GM19238 (cell line): ENCODE data around the gene STRN3.
"Not testable (repeated sequence)": the region's sequence is repeated elsewhere in the genome, so short reads cannot be mapped to it uniquely, and the experiment has no call there.

Source experiments
- DNase-seq: peaks from one replicate; pipeline ENCODE4 v3.0.0; 2011; ENCODE audit warnings: low spot score; ENCODE audit not compliant: insufficient read length

The STRN3 gene

DNA sequence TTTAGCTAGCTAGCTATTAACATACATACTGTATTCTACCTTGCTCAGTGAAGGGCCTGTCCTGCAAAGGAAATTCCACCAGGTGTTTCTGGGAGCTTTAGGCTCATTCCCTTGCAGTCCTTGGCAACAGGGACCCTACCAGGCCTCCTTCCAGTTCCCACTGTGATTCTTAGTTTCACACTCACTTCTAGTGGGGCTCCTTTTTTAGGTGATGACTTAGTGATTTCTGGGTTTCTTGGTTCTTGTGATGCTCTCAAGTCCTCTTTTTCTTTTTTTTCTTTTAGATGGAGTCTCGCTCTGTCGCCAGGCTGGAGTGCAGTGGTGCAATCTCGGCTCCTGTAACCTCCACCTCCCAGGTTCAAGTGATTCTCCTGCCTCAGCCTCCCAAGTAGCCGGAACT lies 10.4 kb upstream of the STRN3 start:
- no peak for DNase-seq

DNA sequence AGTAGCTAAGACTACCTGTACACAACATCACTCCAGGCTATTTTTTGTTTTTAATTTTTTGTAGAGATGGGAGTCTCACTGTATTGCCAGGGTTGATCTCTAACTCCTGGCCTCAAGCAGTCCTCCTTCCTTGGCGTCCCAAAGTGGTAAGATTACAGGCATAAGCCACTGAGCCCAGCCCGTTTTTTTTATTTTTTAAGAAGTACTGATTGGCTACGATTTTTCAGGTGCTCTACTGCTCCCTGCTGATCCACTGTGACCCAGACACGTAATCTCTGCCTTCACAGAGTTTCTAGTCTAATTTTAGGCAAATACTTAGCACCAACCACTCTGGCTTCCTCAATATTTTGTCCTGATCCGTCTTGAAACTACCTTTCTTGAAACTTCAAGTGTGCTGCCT lies 4.3 kb upstream of the STRN3 start:
- no peak for DNase-seq

DNA sequence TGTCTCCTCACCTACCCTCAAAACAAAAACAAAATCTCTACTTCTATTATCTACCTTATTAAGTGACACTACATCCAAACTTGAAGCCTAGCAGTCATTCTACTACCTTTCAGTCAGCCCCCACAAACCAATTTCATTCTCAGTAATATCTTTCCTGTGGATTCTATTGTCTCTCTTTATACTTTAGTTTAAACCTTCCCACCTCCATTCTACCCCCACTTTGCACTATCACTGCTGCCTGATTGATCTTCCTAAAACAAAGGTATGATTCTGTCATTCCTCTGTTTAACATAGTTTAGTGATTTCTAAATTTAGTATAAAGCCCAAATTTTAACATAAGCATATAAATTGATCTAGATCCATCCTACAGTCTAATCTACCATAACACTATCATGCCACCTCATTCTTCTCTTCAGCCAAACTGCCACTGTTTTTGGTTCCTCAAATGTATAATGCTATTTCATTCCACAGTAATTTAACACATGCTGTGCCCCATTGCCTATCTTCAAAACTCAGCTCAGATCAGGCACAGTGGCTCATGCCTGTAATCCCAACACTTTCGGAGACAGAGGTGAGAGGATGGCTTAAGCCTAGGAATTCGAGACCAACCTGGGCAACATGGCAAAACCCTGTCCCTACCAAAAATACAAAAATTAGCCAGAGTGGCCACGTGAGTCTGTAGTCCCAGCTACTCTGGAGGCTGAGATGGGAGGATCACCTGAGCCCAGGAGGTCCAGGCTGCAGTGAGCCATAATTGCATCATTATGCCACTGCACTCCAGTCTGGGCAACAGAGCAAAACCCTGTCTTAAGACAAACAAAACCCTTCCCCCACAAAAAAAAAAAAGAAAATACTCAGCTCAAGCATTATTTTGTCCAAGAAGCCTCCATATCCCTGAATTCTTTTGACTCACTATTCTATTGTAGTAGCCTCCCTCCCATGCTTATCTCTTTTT lies 3.1 kb upstream of the STRN3 start:
- no peak for DNase-seq

DNA sequence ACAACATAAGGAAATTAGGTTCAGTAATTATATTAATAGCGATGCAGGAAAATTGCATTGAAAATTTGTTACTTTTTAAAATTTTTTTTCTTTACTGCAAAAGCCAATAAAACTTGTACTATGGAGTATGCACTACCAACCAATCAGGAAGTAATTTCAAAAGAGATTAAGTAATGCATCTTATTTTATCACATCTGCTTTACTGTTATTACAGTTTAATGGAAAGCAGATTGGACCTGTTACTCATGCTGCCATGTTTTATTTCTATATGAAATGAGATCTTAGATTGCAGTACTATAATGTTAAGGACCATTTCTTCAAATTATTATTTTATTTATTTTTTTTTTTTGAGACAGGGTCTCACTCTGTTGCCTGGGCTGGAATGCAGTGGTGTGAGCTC lies 1.7 kb upstream of the STRN3 start:
- no peak for DNase-seq

DNA sequence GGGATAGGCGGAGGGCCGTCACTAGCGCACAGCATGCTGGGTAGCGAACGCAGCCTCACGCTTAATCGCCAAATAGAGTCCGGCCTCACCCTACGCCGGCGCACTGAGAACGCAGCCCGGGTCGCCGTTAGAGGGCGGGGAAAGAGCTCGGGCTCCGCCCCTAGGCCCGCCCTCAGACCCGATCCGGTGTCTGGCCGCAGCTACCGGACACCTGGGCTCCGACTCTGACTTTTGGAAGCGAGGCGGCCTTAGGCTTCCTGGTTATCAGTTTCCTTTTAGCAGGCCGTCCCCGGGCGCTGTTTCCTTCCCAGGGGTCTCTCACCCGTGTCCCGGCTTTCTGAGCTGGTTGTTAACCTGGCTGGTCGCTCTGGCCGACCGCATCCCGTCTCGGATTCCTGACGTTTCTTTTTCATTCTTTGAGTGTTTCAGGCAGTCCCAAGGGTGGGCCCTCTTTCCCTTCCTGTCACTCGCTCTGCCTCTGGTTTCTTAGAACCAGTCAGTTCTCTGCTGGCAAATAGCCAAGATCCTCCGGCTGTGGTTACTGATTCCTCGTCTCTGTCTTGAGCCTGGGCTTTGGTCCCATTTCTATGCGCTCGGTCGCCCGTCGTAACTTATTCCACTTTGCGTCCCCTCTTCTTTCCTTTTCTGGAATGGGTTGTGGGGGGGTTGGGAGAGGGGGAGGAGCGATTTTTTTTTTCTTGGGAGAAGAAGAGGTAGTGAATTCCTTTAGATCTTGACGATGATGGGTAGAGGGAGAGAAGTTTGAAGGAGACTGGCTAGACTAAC lies 464 bp upstream of the STRN3 start:
- DNase-seq: peak; percentile 81

DNA sequence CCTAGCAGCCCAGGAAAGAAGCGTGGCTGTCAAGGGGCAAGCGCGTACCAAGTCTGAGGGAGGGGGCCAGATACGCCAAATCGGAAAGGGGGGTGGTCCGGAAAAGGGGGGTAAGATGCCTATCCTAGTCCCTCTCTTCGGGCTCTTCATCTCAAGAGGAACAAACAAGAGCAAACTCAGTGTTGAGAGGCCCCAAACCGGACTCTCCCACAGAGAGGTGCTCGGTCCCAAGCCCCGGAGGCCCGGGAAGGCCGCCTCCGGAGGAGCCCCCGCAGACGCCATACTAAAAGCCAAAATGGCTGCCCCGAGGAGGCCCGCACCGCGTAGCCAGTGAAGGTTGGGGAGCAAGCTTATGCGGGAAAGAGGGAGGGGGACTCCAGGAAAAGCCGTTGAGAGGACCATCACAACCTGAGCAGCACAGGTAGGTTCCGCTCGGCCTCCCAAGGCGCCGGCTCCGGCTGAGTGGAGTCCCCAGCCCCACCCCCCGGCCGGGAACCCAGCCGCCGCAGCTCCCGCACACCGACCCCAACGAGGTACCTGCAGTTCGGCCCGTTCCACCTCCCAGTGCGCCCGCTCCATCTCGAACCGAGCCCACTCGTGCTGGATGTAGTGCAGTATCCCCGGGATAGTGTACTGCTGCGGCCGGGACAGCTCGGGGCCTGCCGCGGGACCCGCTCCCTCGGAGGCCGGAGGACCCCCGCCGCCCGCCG lies 657 bp downstream of the STRN3 start, which contains the start of gene AP4S1:
Gene AP4S1, plus strand, starts transcription at position 283 of the 710 bp plus-strand sequence. CDS start 40,548 bp downstream, outside the sequence.
- DNase-seq: no peak

DNA sequence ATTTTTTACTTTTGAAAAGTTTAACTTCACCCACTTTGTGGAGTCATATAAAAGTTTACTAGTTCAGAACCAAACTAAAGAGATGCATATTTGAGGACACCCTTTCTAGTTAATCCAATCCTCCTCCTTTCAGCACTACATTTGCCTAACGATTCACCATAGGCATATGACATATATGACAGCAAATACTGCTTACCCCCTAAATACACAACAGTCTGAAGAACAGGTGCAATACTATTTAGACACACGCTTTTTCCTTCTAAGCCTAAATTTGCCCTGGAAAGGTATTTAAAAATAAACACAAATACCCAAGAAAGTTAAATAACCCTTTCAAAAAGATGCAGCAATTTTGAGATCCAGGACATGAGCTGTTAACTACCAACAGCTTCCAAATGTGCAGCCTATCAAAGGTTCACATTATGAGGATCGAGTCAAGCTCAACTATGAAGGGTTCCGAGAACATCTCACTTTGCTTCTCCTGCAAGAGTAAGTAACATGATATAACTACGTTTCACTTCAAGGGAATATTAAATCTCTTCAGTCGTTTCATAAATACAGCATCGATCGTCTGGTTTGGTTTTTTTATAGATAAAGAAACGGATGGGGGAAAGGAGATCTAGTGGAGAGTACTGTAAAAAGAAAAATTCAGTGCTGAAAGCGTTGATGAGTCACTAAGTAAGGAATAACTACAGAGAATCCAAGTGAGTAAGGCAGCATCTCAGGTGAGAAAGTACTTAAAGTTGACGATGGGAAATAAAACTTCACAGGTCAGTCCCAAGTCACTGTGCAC lies 1.4 kb downstream of the STRN3 start:
- no peak for DNase-seq

DNA sequence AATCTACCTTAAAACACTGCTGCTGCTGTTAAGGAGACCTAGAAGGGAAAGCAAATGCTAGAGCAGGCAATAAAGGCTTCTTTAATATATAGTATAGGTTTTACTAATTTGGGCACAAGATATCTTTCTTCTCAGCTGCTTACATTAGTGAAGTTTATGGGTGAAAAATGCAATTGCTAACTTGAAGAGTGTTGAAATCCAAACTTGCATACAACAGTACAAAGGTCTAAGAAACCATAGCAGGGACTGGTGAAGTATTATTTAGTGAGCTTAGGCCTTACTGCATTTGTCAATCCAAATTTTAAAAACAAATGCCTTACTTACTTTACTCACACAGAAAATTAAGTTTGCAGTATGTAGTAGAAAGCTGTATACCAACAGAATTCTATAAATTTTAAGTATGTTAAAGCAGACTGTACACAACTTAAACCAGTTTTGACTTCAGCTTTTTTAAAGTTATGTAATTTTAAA lies 2.1 kb downstream of the STRN3 start:
- DNase-seq: no peak

DNA sequence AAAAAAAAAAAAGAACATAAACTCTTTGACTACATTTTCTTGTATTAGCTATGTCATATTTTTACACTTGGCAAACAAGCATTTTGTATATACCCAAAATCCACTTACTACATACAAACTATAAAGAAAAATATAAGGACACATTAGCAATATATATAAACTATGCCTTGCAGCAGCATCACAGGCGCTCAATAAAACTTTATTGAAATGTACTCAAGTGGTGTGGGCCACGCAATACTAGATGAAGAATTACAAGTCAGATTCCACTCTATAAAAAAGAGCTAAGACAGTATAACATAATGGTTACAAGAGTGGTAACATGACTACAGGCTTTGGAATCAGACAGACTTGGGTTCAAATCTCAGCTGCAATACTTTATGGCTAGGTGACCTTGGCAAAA lies 3.8 kb downstream of the STRN3 start:
- no peak for DNase-seq

DNA sequence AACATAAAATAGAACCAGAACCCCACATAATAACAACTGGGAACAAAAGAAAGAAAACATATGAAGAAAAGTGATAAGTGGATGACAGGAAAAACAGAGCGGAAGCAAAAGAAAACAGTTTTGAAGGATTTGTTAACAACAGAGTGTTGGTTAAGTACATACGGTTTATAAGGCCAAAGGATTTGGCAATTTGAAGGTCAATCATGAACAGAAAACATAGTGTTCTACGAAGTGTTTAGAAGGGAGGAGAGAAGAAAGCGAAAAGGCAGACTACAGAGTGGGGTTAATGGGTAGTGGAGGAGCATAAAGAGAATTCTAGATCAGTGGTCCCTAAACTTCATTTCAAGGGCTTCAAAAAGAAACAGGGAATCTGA lies 4.6 kb downstream of the STRN3 start:
- no peak for DNase-seq

DNA sequence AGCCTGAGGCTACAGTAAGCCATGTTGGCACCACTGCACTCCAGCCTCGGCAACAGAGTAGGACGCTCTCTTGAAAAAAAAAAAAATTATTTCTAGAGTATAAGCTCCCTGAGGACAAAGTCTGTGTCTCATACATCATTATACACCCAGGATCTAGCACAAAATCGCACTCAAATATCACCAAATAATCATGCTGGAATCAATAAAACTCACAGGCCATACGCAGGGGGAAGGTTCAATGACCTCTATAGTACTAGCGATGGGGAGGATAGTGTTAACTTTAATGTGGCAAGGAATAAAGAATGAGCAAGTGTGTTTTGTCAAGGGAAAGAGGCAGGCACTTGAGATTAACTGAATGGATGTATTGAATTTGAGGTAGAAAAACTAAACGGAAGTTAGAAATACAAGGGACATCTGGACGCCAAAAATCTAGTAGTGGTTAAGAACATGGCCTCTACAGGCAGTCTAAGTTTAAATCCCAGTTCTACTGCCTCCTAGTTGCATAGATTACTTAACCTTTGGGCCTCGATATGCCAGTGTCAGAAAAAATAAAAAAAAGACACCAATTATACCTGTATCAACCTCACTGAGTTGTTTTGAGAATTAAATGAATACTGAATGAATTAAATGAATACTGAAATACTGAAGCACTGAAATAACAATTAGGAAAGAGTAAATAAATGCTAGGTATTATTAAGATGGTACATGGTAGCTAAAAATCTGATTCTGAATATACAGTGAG lies 5.2 kb downstream of the STRN3 start:
- no peak for DNase-seq

DNA sequence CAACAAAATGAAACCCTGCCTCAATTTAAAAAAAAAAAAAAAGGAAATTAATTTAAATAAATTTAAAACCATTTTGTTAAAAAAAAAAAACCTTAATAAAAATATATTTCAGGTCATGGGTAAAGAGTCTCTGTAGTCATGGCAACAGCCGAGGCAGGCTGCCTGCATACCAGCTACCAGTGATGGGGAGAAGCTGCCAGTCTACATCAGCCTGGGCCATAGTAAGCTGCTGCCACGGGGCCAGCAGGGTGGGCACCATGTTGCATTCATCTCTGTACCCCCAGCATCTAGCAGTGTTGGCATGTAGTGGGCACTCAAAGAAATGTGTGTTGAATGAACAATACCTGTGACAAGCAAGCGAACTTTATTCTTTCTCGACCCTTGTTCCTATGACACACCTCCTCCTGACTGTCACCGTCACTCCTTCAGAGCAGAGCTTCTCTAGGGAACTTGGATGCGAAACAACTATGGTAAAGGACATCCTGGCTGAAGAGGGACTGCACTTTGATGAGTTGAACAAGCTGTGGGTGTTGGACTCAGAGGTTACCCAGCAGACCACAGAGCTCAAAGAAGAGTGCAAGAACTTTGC lies 8.0 kb downstream of the STRN3 start:
- DNase-seq: no peak

DNA sequence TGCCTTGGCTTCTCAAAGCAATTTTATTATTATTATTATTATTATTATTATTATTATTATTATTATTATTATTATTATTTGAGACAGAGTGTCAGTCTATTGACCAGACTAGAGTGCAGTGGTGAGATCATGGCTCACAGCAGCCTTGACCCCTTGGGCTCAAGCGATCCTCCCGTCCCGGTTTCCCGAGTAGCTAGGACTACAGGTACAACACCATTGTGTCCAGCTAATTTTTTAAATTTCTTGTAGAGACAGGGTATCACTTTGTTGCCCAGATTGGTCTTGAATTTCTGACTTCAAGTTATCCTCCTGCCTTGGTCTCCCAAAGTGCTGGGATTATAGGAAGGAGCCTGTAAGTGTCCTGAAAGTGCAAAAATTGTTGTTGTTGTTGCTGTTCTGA lies 12.3 kb downstream of the STRN3 start:
- no peak for DNase-seq

DNA sequence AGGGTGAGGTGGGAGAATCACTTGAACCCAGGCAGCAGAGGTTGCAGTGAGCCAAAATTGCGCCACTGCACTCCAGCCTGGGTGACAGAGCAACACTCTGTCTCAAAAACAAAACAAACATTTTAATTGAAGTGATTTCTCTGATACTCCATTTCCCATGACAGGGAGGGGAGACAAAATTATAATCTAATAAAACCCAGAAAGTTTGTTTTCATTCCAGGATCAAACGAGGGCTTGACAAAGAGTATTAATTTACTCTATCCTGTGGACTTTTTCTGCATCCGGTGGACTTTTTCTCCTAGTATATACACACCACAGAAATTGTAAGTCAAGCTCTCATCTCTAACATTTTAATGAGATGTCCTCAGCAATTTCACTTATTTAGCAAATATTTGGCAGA lies 15.2 kb downstream of the STRN3 start:
- DNase-seq: no peak

DNA sequence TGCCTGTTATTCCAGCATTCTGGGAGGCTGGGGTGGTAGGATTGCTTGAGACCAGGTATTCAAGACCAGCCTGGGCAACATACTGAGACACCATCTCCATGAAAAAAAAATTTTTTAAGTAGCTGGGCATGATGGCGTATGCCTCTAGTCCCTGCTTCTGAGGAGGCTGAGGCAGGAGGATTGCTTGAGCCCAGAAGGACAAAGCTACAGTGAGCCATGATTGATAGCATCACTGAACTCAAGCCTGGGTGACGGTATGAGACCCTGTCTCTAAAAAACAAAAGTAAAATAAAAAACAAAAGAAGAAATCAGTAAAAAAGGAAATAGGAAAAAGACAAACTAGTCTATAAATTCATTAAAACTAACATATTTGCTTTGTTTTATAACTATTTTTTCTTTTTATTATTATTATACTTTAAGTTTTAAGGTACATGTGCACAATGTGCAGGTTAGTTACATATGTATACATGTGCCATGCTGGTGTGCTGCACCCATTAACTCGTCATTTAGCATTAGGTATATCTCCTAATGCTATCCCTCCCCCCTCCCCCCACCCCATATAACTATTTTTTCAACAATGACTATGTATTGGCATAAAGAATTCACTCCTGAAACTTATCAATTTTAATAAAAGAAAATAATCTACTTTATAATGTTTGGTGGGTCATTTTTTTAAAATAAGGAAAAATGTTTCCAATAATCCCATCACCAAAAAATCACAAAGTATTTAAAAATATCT lies 16.2 kb downstream of the STRN3 start:
- no peak for DNase-seq

DNA sequence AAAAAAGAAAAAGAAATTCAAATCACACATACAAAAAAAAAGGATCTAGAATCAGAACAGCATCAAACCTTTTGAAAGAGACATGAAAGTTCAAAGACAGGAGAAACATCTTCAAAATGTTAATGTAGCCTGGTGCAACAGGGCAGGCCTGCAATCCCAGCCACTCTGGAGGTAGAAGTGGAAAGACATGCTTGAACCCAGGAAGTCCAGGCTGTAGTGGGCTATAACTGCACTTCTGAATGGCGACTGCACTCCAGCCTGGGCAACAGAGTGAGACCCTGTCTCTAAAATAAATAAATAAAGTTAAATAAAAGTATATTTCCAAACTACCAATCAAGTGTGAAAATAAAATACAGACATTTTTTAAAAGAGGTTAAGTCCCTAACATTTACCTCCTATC lies 19.5 kb downstream of the STRN3 start:
- no peak for DNase-seq

DNA sequence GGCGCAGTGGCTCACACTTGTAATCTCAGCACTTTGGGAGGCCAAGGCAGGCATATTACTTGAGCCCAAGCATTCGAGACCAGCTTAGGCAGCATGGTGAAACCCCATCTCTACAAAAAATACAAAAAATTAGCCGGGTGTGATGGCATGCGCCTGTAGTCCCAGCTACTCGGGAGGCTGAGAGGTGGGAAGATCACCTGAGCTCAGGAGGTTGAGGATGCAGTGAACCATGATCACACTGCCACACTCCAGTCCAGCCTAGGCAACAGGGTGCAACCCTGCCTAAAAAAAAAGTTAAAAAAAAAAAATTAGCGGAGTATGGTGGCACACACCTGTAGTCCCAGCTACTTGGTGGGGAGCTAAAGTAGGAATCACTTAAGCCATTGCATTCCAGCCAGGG lies 22.2 kb downstream of the STRN3 start:
- DNase-seq: not testable (repeated sequence)

DNA sequence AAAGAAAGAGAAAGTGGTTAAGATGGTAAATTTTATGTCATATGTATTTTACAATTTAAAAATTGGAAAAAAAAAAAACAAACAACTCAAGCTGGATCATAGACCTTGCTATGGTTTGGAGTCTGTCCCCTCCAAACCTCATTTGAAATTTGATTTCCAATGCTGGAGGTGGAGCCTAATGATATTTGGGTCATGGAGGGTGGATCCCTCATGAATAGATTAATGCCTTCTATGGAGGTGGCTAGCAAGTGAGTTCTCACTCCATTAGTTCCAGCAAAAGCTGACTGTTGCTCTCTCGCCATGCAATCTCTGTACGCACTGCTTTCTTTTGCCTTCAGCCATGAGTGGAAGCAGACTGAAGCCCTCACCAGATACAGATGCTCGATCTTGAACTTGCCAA lies 22.9 kb downstream of the STRN3 start:
- no peak for DNase-seq

DNA sequence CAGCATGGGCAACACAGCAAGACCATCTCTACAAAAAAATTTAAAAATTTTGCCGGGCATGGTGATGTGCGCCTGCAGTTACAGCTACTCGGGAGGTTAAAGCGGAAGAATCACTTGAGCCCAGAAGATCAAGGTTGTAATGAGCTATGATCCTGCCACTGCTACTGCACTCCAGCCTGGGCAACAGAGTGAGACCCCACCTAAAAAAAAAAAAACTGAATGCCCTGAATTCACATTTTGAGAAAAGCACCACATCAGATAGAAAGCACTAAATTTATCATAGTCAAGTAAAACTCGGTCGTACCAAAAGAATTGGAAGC lies 24.9 kb downstream of the STRN3 start:
- no peak for DNase-seq
